ENCODE measurements around the gene PLBD2. TPM values are rescaled to one million over a fixed set of nuclear protein-coding genes. Genes with fewer than 3 reads are reported as not detected.

PLBD2 gene
- total RNA-seq, 1 donor from 2014 or later, result 44.8 TPM

DNA sequence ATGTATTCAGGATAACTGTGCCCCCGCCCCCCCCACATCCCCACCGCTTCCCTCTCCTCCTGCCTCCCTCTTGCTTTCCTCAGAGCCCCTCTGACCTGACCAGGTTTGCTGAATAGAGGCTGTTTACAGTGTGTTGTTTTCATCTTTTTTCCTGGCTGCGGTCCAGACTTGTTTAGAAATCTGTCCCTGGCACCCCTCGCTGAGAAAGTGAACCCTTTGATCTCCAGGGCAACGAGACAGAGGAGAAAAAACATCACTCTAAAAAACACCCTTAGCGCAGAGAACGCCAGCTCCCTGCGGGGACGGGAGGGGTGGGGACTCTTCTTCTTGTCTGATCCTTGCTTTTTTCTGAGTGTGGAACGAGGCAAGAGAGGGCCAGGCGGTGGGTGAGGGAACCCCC is 22.8 kb downstream of the PLBD2 start:
- DNase-seq (no peak), ATAC-seq (no peak)
- H3K27ac ChIP-seq, result no peak overlapping the region
- no peak overlapping the region for H3K4me3 ChIP-seq
- intact Hi-C loops (cut with DNase I), result no loop called here
- no peaks in the 10 kb centered on the region for H3K4me1 ChIP-seq
- no peaks in the 10 kb centered on the region for H3K9me3 ChIP-seq
- TF ChIP-seq, protein P1, sequence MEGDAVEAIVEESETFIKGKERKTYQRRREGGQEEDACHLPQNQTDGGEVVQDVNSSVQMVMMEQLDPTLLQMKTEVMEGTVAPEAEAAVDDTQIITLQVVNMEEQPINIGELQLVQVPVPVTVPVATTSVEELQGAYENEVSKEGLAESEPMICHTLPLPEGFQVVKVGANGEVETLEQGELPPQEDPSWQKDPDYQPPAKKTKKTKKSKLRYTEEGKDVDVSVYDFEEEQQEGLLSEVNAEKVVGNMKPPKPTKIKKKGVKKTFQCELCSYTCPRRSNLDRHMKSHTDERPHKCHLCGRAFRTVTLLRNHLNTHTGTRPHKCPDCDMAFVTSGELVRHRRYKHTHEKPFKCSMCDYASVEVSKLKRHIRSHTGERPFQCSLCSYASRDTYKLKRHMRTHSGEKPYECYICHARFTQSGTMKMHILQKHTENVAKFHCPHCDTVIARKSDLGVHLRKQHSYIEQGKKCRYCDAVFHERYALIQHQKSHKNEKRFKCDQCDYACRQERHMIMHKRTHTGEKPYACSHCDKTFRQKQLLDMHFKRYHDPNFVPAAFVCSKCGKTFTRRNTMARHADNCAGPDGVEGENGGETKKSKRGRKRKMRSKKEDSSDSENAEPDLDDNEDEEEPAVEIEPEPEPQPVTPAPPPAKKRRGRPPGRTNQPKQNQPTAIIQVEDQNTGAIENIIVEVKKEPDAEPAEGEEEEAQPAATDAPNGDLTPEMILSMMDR (IDR thresholded peaks at IDR 0.05), result no peak
- peaks cover 73% of the 10 kb centered on the region for H3K36me3 ChIP-seq
- H3K27me3 ChIP-seq (ENCODE audit: low read depth), result no peaks in the 10 kb centered on the region

GRCh38 chr12:113382206-113382605 is 23.8 kb downstream of the PLBD2 start:
- H3K27ac ChIP-seq, result no peak overlapping the region
- intact Hi-C loops (cut with DNase I), result no loop called here
- H3K27me3 ChIP-seq (ENCODE audit: low read depth), result no peaks in the 10 kb centered on the region
- DNase-seq (no peak), ATAC-seq (no peak)
- H3K9me3 ChIP-seq, result no peaks in the 10 kb centered on the region
- H3K4me1 ChIP-seq, result no peaks in the 10 kb centered on the region
- TF ChIP-seq, protein P1 (IDR thresholded peaks at IDR 0.05), result no peak
- H3K36me3 ChIP-seq, result peaks cover 71% of the 10 kb centered on the region
- no peak overlapping the region for H3K4me3 ChIP-seq

- ATAC-seq (no peak), DNase-seq (no peak)
- intact Hi-C loops (cut with DNase I), result no loop called here
- Histone ChIP-seq H3K4me1 (no peaks in the 10 kb centered on the region), H3K9me3 (no peaks in the 10 kb centered on the region), H3K27ac (no peak overlapping the region), H3K36me3 (peaks cover 76% of the 10 kb centered on the region), H3K27me3 (ENCODE audit: low read depth) (no peaks in the 10 kb centered on the region), H3K4me3 (no peak overlapping the region)
- TF ChIP-seq, protein P1 (IDR thresholded peaks at IDR 0.05), result no peak
Measured at GRCh38 chr12:113384778-113385177, 26.4 kb downstream of the PLBD2 start.

DNA sequence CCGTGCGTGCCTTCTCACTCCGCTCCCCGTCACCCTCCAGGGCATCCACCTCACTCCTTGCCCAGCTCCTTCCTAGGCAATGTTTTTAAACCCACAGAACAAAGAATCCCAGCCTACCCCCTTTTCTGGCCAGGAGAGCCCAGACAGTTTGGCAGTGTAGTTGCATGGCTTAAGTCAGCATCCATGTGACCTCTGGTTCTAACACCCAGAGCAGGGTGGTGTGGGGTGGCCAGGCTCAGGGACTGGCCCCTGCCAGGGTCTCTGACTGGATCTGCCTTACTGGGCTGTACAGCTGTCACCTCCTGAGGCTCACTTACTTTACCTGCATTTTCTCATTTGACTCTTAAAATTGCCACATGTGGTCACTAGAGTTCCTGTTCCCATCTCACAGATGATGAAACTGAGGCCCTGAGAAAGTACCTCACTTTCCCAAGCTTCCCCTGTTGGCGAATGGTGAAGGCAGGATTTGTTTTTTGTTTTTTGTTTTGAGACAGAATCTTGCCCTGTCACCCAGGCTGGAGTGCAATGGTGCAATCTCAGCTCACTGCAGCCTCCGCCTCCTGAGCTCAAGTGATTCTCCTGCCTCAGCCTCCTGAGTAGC is 27.0 kb downstream of the PLBD2 start:
- intact Hi-C loops (cut with DNase I), result no loop called here
- ATAC-seq, result no peak
- H3K4me1 ChIP-seq, result no peaks in the 10 kb centered on the region
- H3K27me3 ChIP-seq (ENCODE audit: low read depth), result no peaks in the 10 kb centered on the region
- H3K9me3 ChIP-seq, result no peaks in the 10 kb centered on the region
- H3K36me3 ChIP-seq, result peaks cover 74% of the 10 kb centered on the region
- no peak for DNase-seq
- no peak overlapping the region for H3K4me3 ChIP-seq
- H3K27ac ChIP-seq, result no peak overlapping the region
- TF ChIP-seq, protein P1 (IDR thresholded peaks at IDR 0.05), result no peak

DNA sequence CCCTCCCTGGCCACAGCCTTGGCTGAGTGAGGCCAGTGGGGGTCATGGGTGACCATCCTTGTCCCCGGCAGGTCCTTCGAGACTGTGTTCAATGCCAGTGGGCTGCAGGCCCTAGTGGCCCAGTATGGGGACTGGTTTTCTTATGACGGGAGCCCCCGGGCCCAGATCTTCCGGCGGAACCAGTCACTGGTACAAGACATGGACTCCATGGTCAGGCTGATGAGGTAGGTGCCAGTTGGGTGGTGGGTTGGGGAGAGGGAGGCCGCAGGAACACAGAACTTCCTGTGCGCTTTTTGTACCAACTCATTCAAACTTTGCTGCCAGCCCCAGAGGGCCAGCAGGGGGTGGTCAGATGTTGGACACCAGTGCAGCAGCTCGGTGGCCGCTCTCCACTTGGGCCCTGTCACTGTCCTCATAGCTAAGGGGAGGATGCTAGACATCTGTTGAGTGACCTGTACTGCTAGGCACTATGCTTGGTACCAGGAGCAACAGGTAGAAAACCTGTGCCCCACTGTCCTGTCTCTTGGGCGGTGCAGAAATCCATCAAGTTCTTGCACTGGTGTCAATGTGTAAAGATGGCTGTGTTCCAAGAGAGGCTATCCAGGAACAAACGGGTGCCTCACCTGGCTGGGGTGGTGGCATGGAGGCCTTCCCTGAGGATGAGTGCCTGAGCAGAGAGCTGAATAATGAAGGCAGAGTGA is 28.6 kb downstream of the PLBD2 start:
- Histone ChIP-seq H3K9me3 (no peaks in the 10 kb centered on the region), H3K4me3 (no peak overlapping the region), H3K27me3 (ENCODE audit: low read depth) (no peaks in the 10 kb centered on the region), H3K27ac (no peak overlapping the region), H3K36me3 (peaks cover 63% of the 10 kb centered on the region), H3K4me1 (no peaks in the 10 kb centered on the region)
- intact Hi-C loops (cut with DNase I), result no loop called here
- TF ChIP-seq, protein P1 (IDR thresholded peaks at IDR 0.05), result no peak
- no peak for DNase-seq
- no peak for ATAC-seq

All from lower lobe of right lung (tissue), 2 donors.